GM12878 (cell line): ENCODE measurements around the gene UBLCP1. TPM values are rescaled to one million over a fixed set of nuclear protein-coding genes. Genes with fewer than 3 reads are reported as not detected.

Experiments used
- polyA plus RNA-seq, 11 experiments: library from polyadenylated mRNA; depleted of rRNA in 4 of 11; unstranded in 6 of 11; stranded (reverse) in 5 of 11; fragments of >200 nt; fragmentation: Nextera tagmentation in 4 of 11; fragmentation: Illumina TruSeq in 1 of 11; extraction: Ambion mirVana in 4 of 11; extraction: Trizol in 1 of 11; gene quantifications; 1 replicate in 1 of 11; 2 replicates in 10 of 11; pipeline versions ENCODE4 v1.2.1 to v1.2.3, GENCODE V29; 2011 to 2016; ENCODE audit warnings: inconsistent platforms in 2 of 11, missing spikeins in 2 of 11, low read depth in 1 of 11
- small RNA-seq: library from RNA; depleted of rRNA; stranded (forward); fragments of <200 nt; gene quantifications from one replicate; pipeline ENCODE3, GENCODE V24; 2014
- total RNA-seq, 4 experiments: library from RNA; depleted of rRNA in 3 of 4; stranded (reverse); fragments of >200 nt in 3 of 4; fragmentation: Illumina TruSeq in 1 of 4; extraction: Trizol in 1 of 4; gene quantifications; 2 replicates each; pipeline versions ENCODE4 v1.2.1 to v1.2.3, GENCODE V29; 2013 to 2021

Gene UBLCP1
- total and polyA plus RNA-seq, 10 of the 15 experiments (the other 5 are each of a cell fraction or from before 2014, with no cell fraction given): 18.8 to 44.2 (median 32.1) TPM

Small RNAs within 50 kb of the gene (small RNA-seq; reads per million reads assigned to genes)
- gene RF00263 (not detected), gene RNU4ATAC2P (not detected)

Other genes starting within 250 kb of the UBLCP1 start
- 4.2 and 4.8 TPM in 2 replicates for gene EBF1, start 163.4 kb upstream of the UBLCP1 start, total RNA-seq (2014; rRNA removed)
- 6.5 TPM in 2 replicates for gene EBF1, start 163.4 kb upstream of the UBLCP1 start, total RNA-seq (2014; rRNA removed; fragmentation: Illumina TruSeq; extraction: Trizol)
- gene EBF1, start 163.4 kb upstream of the UBLCP1 start, total RNA-seq (2021): 18.6 and 19.0 TPM in 2 replicates
- gene EBF1, start 163.4 kb upstream of the UBLCP1 start, polyA plus RNA-seq (2011; rRNA removed): 14.3 and 23.8 TPM in 2 replicates
- 6.1 and 6.5 TPM in 2 replicates for gene EBF1, start 163.4 kb upstream of the UBLCP1 start, polyA plus RNA-seq (2014; fragmentation: Illumina TruSeq; extraction: Trizol)
- 1 to 10 TPM; 5.6 to 7.5 TPM for gene EBF1, start 163.4 kb upstream of the UBLCP1 start, polyA plus RNA-seq (2014; fragmentation: Nextera tagmentation; extraction: Ambion mirVana)
- gene EBF1, start 163.4 kb upstream of the UBLCP1 start, polyA plus RNA-seq (2014; rRNA removed): 3.3 and 3.5 TPM in 2 replicates
- 10 to 100 TPM; 10.2 to 16.0 TPM for gene EBF1, start 163.4 kb upstream of the UBLCP1 start, polyA plus RNA-seq (2016; fragmentation: Nextera tagmentation; extraction: Ambion mirVana)
- 46.6 and 54.6 TPM in 2 replicates for gene RNF145, start 53.7 kb upstream of the UBLCP1 start, total RNA-seq (2014; rRNA removed)
- 29.7 and 29.9 TPM in 2 replicates for gene RNF145, start 53.7 kb upstream of the UBLCP1 start, total RNA-seq (2014; rRNA removed; fragmentation: Illumina TruSeq; extraction: Trizol)
- gene RNF145, start 53.7 kb upstream of the UBLCP1 start, total RNA-seq (2021): 49.2 and 50.9 TPM in 2 replicates
- 56.1 and 64.4 TPM in 2 replicates for gene RNF145, start 53.7 kb upstream of the UBLCP1 start, polyA plus RNA-seq (2011; rRNA removed)
- gene RNF145, start 53.7 kb upstream of the UBLCP1 start, polyA plus RNA-seq (2014; fragmentation: Illumina TruSeq; extraction: Trizol): 58.1 and 75.0 TPM in 2 replicates
- gene RNF145, start 53.7 kb upstream of the UBLCP1 start, polyA plus RNA-seq (2014; fragmentation: Nextera tagmentation; extraction: Ambion mirVana): 10 to 100 TPM; 18.6 to 25.2 TPM
- 46.4 and 51.0 TPM in 2 replicates for gene RNF145, start 53.7 kb upstream of the UBLCP1 start, polyA plus RNA-seq (2014; rRNA removed)
- gene RNF145, start 53.7 kb upstream of the UBLCP1 start, polyA plus RNA-seq (2016; fragmentation: Nextera tagmentation; extraction: Ambion mirVana): 10 to 100 TPM in 1 of 2 experiments, 1 to 10 TPM in 1; 9.7 to 11.5 TPM
- 0.28 and 0.38 TPM in 2 replicates for gene IL12B, start 67.2 kb downstream of the UBLCP1 start, total RNA-seq (2014; rRNA removed)
- 0.49 and 0.64 TPM in 2 replicates for gene IL12B, start 67.2 kb downstream of the UBLCP1 start, total RNA-seq (2014; rRNA removed; fragmentation: Illumina TruSeq; extraction: Trizol)
- 0.29 and 0.31 TPM in 2 replicates for gene IL12B, start 67.2 kb downstream of the UBLCP1 start, total RNA-seq (2021)
- 0.72 and 0.84 TPM in 2 replicates for gene IL12B, start 67.2 kb downstream of the UBLCP1 start, polyA plus RNA-seq (2011; rRNA removed)
- 0.62 TPM in 2 replicates for gene IL12B, start 67.2 kb downstream of the UBLCP1 start, polyA plus RNA-seq (2014; fragmentation: Illumina TruSeq; extraction: Trizol)
- under 1 TPM; 0.31 to 0.48 TPM for gene IL12B, start 67.2 kb downstream of the UBLCP1 start, polyA plus RNA-seq (2014; fragmentation: Nextera tagmentation; extraction: Ambion mirVana)
- gene IL12B, start 67.2 kb downstream of the UBLCP1 start, polyA plus RNA-seq (2014; rRNA removed): 0.49 and 0.54 TPM in 2 replicates
- gene IL12B, start 67.2 kb downstream of the UBLCP1 start, polyA plus RNA-seq (2016; fragmentation: Nextera tagmentation; extraction: Ambion mirVana): under 1 TPM; 0.15 to 0.42 TPM